GM19351 (cell line): ENCODE results near the gene DHRS1.

Source experiments
- ATAC-seq: cut with Tn5 transposase; IDR thresholded peaks from one replicate; pipeline ENCODE4 v1.9.1; 2021; ENCODE audit warnings: mild to moderate bottlenecking, moderate library complexity; ENCODE audit not compliant: unreplicated experiment

The DHRS1 gene

DNA sequence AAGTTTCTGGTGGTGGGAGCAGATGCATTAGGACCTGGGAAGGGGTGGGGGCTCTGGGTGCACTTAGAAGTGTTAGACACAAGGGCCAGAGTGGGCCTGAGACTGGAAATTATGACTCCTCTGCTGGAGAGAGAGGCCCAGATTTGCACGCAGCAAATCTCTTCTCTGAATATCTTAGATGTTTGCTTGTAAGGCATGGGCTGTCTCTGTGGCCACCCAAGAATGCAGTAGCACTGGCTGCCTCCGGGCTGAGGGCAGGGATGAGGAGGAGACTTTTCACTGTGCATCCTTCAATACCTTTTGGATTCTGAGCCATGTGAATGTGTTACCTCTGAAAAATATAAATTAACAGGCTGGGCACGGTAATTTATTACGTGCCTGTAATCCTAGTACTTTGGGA, 14.2 kb downstream of the DHRS1 start:
- no peak for ATAC-seq

GRCh38 chr14:24284501-24285035, 15.0 kb downstream of the DHRS1 start:
- no peak for ATAC-seq

DNA sequence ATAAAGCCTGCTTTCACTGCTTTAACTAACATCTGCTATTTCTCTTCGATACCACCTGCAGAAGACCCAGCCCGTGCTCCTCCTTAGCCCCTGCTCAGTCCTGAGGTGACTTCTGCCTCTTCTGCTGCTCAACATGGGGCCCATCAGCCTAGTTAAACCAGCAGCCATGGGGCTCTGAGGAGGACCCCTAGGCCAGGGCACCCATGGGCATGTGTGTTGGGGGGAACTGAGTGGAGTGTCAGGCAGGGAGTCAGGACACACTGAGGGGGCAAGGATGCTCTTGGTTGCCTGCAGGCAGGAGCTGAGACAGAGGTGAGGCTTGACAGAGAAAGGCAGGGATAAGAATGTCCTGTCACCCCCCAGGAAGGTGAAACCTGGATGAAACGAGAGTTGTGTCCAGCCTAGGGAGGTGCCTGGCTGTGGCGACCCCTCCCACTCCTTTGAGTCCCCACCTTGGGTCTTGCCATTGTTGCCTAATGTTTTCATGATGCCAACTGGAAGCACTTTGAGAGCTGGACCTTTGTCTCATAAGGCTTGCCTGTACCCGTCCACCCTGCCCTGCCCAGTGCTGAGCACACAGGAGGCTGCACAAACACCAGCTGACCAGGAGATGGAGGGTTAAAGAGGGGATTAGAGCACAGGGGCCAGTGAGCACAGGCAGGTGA, 15.7 kb downstream of the DHRS1 start:
- no peak for ATAC-seq

- ATAC-seq, result no peak
Observed at GRCh38 chr14:24282736-24283135, 16.8 kb downstream of the DHRS1 start.

DNA sequence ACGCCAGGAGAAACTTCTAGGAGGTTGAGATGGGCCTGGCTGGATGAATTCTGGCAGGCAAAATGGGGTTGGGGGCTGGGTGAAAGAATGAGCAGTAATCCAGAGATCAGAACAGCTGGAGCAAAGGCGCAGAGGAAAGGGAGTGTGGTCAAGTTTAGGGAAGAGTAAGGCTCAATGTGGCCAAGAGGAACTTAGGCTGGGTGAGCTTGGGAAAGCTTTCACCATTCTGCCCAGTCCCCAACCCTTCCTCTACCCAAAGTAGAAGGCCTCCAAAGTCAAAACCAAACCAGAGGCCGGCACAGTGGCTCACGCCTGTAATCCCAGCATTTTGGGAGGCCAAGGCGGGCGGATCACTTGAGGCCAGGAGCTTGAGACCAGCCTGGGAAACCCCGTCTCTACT, 17.9 kb downstream of the DHRS1 start:
- ATAC-seq, result no peak

- no peak for ATAC-seq
Observed at GRCh38 chr14:24280797-24281460, 18.7 kb downstream of the DHRS1 start.

DNA sequence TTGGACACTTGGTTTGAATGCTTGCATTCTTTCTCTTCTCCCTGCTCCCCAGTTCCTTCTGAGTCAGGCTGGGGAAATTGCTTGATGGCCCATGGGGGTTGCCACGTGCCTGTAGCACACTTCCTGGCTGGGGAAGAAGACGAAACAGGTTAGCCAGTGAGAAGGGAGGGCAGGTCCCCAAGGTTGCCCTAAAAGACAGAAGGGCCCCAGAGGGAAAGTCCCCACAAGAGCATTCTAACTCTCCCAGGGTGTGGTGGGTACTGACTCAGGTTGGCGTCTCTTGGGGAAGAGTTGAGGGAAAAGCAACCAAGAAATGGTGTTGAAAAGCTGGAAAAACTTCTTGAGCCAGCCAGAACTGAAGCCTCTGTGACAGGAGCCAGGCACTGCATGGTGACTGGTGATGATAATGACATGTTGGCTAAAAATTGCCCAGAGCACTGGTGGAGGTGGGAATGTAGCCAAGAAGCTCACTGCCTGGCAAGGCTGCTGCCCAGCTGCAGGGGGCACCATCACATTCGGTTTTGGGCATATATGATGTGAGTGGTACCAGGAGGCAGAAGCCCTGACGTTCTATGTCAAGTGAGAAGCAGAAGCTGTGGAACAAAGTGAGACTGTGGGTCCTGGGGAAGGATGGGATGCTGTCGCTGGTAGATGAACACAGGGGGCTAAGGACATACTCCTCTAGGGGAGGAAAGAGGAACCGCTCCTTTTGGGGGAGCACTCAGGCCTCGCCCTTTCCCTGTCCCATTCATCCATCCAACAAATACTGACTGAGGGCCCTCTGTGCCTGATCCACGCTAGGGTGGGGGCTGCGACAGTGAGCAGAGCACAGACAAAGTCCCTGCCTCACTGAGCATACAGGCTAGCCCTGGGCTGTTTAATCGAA, 20.0 kb downstream of the DHRS1 start:
- peak; percentile 60 for ATAC-seq

DNA sequence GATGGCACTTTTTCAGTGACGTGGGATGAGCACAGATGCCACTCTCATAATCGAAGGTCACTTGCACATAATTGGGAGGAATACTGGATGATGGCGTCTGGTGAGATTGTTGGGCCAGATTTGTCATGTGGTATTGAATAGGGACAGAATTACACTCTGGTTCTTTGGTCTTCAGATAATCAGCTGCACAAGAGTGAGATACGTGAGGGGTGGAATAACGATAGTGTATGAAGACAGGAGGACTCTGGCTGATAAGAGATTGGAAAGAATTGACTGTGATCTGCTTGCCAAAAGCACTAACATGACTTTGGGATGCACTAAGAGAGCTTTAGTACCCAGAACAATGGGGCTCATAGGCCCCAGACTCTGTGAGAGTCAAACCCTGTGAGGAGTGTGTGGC, 21.2 kb downstream of the DHRS1 start:
- ATAC-seq, result no peak

GRCh38 chr14:24277606-24278321, 21.8 kb downstream of the DHRS1 start:
- ATAC-seq, result no peak

- ATAC-seq, result no peak
Observed at GRCh38 chr14:24277071-24277470, 22.5 kb downstream of the DHRS1 start.

DNA sequence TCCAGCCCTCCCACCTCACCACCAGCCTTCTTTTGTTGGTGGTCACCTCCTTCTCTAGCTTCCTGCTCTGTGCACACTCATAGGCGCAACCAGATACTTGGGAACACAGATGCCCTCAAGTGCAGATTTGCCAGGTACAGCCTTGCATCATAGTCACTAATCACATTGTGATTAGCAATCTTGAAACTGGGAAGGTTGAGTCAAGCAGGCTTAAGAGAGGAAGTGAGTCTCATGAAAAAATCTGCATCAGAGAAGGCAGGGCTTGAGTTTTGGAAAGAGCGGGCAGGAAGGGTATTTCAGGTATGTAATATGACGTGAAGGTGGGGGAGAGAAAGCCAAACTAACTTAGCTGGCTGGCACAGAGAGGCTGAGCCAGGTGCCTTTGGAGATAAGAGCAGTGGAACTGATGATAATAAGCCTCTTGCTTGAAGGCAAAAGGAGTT, 25.5 kb downstream of the DHRS1 start:
- peak; percentile 40 for ATAC-seq

- ATAC-seq, result no peak
Observed at GRCh38 chr14:24273422-24273998, 26.1 kb downstream of the DHRS1 start.

GRCh38 chr14:24272467-24272866, 27.1 kb downstream of the DHRS1 start:
- ATAC-seq, result no peak

- no peak for ATAC-seq
Observed at GRCh38 chr14:24271834-24272263, 27.7 kb downstream of the DHRS1 start.

GRCh38 chr14:24271134-24271833, 28.3 kb downstream of the DHRS1 start, which contains the start of gene RABGGTA:
RABGGTA (minus strand) TSS chr14:24271597; CDS start chr14:24271115, 482 bp downstream.
- peak; percentile 78 for ATAC-seq

- ATAC-seq, result no peak
Observed at GRCh38 chr14:24270537-24271133, 28.9 kb downstream of the DHRS1 start.

DNA sequence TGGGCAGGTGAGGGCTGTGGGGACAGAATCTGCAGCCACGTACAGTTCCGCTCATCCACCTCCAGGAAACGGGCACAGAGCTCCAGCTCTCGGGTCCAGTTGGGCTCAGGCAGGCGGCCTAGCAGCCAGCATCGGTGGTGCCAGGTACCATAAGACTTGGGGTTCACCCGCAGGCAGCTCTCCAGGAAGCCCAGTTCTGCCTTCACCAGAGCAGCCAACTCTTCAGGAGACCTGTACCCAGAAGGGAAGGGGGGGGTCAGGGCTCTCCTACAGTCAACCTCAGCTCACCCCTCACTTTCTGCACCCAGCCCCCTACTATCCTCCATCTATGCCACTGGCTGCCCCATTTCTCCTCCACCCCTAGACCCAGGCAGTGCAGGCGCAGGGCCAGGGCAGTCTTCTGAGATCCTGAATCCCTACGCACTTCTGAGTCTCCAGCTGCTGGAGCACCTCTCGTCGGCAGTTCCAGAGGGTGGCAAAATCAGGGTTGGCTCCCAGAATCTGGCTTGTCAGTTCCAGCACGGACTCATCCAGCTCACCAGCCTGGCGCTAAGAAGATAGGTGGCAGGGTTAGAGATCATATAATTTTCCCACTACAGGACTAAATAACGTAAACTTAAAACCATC, 29.6 kb downstream of the DHRS1 start:
- no peak for ATAC-seq

DNA sequence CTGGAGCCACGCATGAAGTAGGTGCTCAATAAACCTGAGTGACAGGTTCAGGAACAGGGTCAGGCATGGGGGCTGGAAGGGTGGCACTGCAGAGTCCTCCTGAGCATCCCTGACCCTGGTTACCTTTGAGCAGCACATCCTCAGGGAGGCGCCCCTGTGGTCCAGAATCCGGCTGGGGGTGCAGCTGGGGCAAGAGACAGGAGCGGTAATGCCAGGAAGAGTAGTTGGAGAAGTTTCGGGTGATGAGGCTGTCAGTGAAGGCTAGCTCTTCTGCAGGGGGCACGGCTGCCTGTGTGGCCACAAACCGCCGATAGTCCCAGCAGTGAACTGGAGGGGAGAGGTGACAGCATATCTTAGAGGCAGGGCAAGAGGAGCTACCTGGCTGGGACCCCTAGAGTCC, 30.2 kb downstream of the DHRS1 start:
- no peak for ATAC-seq

- ATAC-seq, result no peak
Observed at GRCh38 chr14:24268225-24268624, 31.4 kb downstream of the DHRS1 start.
